NCI-H524 treated with DMSO at 0.1 percent for 48 hours (cell line): Measurements from ENCODE around the gene CFAP43.

ENCODE experiments used
- DNase-seq: peaks from one replicate; lab custom pipeline; 2025; lab: John Stamatoyannopoulos, UW

CFAP43 gene

DNA sequence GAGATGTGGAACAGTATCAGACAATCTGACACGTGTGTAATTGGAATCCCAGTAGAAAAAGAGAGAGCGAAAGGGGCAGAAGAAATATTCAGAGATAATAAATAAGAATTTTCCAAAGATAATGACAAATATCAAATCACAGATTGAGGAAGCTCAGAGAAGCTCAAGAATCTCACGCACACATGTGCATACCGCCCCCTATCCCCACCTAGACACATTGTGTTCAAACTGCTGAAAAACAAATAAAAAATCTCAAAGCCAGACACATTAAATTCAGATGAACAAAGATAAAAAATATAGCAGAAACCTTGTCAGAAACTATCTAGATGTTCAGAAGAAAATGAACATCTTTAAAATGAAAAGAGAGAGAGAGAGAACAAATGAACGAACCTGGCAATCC, 92.9 kb downstream of the CFAP43 start:
- DNase-seq, result no peak

DNA sequence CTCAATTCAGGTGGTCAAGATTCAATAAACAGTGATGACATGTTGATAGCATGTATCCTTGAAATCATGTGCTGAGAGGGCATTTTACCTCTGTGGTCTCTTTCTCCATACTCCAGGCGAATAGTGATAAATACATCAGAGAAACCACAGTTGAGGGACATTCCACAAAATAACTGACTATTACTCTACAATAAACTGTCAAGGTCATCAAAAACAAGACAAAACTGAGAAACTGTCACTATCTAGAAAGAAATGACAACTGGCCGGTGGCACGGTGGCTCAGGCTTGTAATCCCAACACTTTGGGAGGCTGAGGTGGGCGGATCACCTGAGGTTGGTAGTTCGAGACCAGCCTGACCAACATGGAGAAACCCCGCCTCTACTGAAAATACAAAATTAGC, 94.0 kb downstream of the CFAP43 start:
- DNase-seq, result no peak

DNA sequence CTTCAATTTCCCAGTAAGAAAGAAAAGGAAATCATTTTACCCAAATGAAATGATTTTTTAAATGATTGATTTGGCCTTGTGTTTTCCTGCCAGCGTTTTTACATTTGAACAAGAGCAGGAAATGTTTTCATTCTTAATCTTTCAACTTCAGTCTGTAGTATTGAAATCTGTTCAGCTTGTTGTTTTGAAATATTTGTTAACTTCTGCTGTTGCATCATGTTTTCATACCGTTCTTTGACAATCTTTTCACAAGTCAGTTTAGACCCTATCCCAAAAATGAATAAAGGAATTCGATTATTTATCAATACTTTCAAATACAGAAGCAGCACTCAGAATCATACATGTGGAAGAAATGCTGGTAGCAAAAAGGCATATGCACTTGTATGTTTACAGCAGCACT, 102.1 kb downstream of the CFAP43 start:
- no peak for DNase-seq

DNA sequence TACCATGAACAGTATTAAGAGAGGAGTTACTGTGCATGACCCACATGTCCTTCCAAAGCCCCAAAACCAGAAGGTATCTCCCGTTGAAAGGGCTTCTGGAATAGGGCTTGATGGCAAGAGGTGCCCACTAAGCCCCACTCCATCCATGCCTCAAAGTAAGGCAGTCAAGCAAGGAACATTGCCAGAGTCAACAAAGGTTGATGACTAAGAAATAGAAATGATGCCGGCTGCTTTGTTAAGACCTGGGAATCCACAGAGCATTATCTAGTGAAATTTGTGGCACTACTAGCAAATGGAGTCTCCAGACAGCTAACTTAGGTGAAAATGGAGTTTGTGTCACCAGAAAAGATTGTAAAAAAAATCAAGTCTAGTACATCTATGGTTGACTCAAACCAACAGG, 104.0 kb downstream of the CFAP43 start:
- DNase-seq, result no peak

DNA sequence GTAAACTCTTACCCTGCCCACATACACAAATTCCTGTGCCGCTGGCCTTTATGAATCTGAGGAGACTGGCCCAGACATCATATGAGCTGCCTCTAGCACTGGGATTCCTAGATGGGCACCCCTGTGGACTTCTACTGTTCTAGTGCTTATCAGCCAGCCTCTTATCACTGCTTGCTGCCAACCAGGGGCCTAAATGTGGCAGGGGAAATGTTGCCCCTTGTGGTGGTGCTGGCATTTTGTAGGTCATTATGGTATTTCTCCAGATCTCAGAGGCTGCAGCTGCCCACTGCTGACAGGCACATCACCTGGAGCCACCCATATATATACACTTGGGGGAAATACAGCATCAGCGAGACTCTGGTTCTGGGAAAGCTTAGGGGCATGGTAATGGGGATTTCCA, 104.8 kb downstream of the CFAP43 start:
- DNase-seq, result no peak

DNA sequence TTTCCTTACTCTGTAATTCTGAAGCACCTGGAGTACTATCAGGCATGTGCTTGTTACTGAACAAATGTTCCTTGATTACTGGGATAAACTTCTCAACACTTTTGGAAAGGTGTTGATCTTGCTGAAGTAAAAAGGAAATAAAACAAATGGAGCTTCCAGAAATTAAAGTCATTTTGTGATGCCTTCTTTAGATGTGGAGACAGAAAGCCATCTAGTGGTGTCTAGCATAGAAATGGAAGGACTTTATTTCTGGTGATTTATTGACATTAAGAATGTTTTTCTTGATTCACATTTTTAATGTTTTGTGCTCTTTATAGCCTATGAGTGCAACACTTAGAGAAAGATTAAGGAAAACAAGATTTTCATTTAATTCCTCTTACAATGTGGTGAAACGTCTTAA, 108.8 kb downstream of the CFAP43 start:
- no peak for DNase-seq

DNA sequence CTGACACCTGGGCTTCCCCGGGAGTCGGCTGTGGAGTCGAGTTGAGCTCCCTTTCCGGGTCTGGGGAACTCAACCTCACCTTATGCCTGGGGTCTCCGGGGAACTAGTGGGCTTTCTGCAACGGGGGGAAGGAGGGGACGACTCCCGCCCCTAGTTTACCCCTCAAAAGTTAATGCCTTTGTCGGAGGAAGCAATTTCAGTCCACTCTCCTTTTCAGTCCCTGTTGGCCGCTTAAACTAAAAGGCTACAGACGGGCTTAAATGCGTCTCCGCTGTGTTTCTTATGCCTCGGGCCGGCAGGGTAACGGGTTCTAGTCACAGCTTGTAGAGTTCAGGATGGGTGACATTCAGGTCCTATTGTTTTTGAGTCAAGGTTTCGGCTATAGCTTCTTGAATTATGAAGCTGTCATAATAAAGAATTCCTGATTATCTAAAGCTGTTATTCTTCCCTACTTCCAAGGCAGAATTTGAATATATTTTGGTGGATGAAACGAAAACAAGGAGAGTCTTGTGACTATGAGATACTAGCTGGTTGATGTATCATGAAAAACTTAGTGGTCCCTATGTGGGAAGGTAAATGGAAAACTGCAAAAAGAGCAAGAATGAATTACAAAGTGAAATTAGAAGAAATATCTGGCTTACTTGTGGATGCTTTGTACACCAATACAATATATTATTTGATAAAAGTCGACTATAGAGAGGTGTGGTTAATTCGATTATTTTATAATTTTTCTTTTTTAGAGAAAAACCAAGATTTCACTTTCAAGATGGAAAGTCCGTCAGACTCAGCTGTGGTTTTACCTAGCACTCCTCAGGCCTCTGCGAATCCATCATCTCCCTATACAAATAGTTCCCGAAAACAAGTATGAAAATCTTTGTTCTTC, 109.7 kb downstream of the CFAP43 start:
- DNase-seq, result no peak

DNA sequence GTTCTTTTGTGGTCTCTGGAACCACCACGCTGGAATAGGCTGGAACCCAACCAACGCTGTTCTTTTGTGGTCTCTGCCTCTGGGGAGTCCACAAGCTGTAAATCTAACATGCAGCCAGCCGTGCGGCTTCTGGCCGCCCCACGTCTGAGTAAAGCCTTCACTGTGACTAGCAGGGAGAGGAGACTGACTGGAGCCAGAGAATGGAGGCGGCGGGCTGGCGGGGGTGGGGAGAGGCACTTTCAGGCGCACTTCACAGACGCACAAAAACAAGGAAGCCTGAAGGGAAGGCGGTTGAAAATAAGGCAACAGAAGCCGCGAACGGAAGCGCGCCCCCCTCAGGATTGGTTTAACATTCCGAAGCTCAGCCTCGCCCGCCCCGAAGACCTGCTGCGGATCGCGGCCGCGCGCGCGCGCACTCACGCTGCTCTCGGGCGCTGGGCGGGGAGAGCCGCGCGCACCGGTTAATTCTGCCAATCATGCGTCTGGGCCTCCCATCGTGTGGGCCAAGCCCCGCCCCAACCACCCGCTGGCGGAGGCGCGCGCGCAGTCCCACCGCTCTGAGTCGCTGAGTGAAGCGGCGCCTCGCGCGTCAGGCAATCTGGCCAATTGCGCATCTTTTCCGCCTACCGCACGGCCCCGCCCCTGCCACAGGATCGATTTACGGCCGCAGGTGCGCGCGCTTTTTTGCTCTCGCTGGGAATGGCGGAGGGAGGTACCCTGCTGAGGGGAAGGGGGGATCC, 110.5 kb downstream of the CFAP43 start, which contains the start of gene SFR1:
TSS of gene SFR1 (plus strand) at position 687 of the 740 bp plus-strand sequence. CDS start at position 700, 13 bp downstream.
- peak; percentile 54 for DNase-seq

DNA sequence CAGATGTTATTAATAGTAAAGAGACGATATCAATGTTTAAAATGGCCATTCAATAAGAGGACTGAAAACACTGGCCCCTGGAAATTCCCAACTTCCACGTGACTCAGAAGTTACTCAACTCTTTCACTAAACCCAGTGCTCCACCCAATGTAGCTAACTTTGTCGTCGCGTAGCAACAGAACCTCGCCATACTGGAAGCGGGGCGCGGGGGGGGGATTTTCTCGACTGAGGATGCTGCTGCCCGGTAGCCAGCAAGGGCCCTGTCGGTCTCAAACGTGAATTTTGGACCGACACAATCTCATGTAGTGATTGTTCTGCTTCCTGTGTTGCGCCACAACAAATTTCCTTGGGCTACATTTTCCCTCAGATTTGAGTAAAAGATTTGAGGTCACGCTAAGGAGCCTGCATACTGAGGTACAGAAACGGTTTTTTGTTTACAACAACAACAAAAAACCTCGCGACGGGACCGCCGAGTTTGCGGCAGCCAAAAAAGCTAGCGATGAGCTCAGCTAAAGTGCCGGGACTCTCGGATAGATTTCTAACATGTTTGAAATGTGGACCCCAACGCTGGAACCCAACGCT, 111.2 kb downstream of the CFAP43 start:
- DNase-seq, result no peak

DNA sequence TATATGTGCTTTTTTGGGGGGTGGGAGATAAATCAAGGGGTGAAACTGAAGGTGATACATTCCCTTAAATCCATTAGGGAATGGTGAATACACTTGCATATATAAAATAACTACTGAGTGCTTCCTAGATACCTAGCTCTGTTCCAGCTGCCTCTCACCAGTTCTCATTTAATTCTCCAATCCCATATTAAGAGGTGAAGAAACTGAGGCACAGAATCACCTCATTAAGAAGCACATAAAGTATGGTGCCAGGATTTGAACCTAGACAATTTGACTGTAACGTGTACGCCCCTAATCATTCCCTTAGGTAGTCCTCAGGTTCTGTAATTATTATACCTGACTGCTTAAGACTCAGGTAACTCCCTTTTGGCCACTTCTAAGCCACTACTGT, 111.7 kb downstream of the CFAP43 start:
- no peak for DNase-seq

DNA sequence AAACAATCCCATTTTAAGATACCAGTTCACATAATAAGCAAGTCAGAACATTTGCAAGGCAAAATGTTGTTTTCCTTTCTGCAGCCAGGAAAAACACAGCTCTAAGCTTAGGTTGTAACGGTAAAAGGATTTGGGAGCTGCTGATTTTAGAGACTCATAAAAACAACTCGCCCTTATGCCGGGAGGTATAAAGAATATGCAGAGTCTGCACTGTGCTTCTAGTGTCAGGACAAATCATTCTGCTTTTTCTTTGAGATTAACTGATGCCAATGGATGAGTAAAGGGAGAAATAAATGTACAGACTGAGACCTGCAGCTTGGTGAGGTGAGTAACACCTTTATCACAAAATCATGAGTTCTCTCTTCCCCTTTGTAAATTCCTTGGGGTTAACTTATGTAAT, 112.2 kb downstream of the CFAP43 start:
- no peak for DNase-seq

DNA sequence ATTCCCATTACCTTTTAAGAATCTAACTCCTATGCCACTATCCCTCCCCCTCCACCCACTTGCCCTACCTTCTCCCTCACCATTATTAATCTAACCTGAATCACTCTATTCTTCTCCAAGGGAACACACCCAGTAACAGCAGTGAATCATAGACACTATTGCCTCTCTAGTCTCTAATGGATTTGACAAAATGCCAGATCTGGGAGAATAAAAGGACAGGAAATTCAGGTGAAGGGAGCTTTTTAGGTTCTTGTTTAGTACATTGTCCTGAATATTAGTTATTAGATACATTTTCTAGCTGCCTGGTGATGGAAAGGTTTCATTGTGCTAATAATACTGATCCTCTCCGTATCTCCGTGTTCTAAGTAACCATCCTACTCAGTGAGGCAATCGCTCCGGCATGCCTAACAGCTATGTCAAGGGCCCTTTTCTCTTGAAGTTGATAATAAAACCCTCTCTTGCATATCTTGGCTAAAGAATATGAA, 114.3 kb downstream of the CFAP43 start:
- no peak for DNase-seq

DNA sequence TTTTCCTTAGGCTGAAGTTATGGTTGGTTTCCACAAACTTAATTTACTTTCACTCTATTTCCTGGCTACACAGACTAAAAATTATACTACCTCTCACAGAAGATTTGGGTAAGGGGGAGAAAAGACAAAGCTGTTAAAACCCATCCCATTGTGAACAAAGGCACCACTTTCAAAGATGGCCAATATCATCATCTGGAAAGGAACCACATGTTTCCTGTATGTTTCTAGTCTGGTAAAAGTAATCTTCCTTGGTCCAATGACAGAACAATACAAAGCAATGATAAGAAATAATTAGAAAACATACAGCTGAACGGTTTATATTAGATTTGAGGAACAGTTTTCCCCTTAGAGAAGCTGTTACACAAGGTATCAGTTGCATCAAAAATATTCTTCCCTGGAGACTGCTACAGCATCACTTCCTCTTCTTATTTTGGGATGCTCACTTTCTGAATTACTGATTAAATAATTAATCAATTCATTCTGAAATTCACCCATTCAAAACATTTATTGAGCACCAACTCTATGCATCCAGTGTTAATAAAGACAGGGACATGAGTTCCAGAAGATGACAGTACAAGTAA, 118.7 kb downstream of the CFAP43 start:
- no peak for DNase-seq

DNA sequence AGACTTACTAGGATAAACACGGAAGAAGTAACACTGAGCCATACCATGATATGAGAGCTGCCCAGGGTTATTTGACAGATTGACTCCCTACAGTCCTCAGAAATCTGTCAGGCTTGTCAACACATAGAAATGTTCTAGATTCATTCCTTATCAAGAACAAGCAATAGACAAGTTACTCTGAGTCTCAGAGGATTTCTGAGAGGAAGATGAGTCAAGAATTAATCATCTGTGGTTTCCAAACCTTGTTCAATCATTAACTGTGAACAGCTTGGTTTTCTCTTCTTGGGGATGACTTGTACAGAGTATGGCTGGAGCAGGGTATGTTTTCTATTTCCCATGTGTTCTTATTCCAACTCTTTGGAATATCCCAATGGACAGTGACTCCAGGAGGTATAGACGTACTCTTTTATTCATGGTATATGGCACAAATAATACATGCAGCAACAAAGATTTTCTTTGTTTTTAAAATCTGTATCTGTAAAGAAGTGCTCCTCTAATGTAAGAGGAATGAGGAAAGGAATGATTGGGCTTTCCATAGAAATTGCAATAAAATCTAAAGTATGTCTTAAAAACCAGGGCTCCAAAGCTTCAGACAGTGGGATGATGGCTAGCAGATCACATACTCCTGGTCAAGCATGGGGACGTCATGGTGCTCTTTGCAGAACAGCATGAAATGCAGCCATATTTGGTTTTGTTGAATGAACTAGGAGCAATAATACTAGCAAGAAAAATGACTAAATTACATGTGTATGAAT, 122.1 kb downstream of the CFAP43 start:
- DNase-seq, result no peak

DNA sequence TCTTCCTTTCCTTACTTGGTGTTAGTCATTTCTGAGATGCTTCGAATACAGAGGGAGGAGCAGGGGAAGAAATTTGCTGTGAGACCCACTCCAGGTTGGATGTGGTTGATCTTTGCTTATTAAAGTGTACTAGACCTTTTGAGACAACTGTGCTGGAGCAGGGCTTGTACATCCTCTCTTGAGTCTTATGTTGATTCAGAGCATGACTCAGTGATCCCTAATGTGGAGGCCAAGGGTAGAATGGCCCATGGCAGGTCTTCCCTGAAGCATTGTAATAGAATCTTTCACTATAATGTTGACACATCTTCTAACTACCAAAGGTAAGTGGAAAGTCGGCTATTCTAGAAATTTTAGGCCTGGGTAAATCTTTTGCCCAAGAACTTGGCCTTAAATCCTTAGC, 127.2 kb downstream of the CFAP43 start:
- no peak for DNase-seq

DNA sequence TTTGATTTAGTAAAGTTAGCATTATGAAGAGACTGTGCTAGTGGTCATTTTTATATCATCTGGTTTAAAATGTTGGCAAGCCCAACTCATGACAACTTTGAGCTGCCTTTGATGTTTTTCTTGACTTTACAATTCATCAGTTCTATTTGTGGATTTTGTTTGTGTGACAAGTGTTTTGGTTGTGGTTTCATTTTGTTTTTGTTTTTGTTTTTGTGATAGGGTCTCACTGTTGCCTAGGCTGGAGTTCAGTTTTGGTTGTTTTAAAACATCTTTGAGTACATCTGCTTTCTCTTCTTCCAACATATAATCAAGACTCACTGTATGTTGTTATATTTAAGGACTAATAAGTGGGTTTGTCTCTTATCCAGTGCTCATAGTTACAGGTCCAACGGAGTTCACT, 127.7 kb downstream of the CFAP43 start:
- DNase-seq, result no peak

DNA sequence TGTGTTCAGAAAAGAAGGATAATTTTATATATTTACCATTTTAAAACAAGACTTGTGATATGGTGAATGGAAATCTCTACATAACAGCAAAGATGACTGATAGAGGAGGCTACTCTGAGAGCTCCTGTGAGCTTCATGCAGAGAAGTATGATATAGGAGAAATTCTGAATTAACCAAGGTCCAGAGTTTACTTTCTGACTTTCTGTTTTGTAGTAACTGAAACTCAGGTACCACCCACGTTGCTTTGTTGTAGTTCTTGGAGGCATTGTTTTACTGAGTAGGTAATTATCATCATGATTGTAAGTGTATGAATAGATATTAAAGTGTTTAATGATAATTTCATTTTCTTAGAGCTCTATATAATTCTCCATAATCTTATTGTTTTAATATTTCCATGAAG, 128.2 kb downstream of the CFAP43 start:
- DNase-seq, result no peak

DNA sequence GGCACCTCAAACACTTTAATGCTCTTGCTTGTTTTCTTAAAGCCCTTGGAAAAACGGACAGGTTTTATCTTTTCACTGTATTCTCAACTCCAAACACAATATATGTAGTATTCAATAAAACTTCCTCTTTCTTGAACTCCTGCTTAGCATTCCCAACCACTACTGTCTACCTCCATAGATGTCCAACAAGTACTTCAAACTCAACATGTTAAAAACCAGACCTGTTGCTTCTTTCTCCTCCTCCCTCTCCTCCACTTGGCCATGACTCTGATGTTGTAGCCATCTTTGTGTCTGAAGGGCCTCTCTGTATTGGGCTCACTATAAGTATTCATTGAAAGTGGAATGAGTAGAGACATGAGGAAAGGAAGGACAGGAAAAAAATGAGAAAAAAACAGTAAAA, 130.3 kb downstream of the CFAP43 start:
- no peak for DNase-seq

DNA sequence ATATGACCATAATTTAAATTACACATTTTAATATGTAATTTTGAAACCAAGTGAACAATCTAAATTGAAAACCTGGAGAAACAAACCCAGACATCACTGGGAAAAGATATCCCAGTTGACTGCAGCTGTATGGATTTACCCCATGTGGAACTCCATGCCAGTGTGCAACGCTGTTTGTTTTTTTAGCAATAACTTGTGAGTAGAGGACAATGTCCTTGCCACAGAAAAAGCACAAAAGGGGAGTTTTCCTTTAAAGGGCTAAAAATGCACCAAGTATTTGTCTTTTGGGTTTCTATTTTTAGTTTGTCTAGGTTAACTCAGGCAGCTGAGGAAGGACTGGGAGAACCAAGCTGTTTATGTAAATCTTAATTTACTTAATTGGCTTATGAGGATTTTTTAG, 131.4 kb downstream of the CFAP43 start:
- no peak for DNase-seq

DNA sequence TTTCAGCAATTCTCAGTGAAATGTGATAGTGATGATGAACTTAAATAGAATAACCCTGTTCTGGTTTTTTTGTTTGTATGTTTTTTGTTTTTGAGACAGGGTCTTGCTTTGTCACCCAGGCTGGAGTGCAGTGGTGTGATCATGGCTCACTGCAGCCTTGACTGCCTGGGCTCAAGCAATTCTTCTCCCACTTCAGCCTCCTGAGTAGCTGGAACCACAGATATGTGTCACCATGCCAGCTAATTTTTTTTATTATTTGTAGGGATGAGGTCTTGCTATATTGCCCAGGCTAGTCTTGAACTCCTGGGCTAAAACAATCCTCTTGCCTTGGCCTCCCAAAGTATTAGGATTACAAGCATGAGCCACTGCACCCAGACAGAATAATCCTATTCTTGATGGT, 132.2 kb downstream of the CFAP43 start:
- DNase-seq, result no peak

DNA sequence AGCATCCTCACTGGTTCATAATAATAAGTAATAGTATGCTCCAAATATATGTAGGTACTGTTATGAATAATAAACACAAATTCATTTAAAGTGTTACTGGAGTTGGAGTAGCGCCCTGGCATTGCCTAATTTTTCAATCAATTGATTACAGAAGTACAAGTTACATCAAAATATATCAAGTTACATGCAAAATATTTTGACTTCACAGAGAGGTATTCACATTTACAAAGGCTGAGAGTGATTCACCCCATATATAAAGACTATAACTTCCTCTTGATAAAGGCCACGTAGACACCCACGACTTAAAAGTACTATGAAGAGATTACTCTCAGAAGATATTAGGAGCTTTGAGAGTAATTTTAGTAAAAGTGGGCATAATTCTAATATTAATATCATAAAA, 132.9 kb downstream of the CFAP43 start:
- DNase-seq, result no peak
